H1 (cell line): ENCODE data around the gene SH3GL1. TPM values are rescaled to one million over a fixed set of nuclear protein-coding genes. Genes with fewer than 3 reads are reported as not detected.

Experiments
- CTCF ChIA-PET: fragments of 300-600 bp; sonication (Branson Sonifier 250); formaldehyde crosslinking; loops from one replicate; lab custom pipeline; 2021; ENCODE audit not compliant: partially characterized antibody; lab: Charles Lee
- POLR2A ChIA-PET: fragments of 300-600 bp; sonication (Branson Sonifier 250); formaldehyde crosslinking; loops from one replicate; lab custom pipeline; 2021; ENCODE audit warnings: inconsistent platforms; ENCODE audit not compliant: partially characterized antibody; lab: Charles Lee
- DNase-seq, 2 experiments: peaks; one replicate each; pipeline versions ENCODE4 v3.0.0 to v3.0.0-alpha.2; 2010 to 2022; ENCODE audit warnings: low spot score in 2 of 2, low read depth in 1 of 2, mixed read lengths in 1 of 2
- FAIRE-seq: peaks from 2 replicates; lab custom pipeline; 2011; peaks lifted over from hg19 to GRCh38; lab: Jason Lieb, UNC
- H2AFZ ChIP-seq: 2 replicates; pipeline ENCODE4 v1.8.1; 2012; ENCODE audit warnings: low read length, inconsistent platforms
- H2AK5ac ChIP-seq: 2 replicates; pipeline ENCODE4 v1.6.1; 2013; ENCODE audit warnings: low read depth, low read length
- H2BK120ac ChIP-seq: replicated peaks from 2 replicates; pipeline ENCODE3; 2013; ENCODE audit warnings: low read depth, low read length, inconsistent platforms
- H2BK12ac ChIP-seq: 2 replicates; pipeline ENCODE4 v1.6.1; 2013; ENCODE audit warnings: low read depth, low read length
- H2BK15ac ChIP-seq: 2 replicates; pipeline ENCODE4 v1.6.1; 2013; ENCODE audit warnings: low read length
- H2BK20ac ChIP-seq: 2 replicates; pipeline ENCODE4 v1.6.1; 2013; ENCODE audit warnings: low read length
- H2BK5ac ChIP-seq: 2 replicates; pipeline ENCODE4 v1.6.1; 2013; ENCODE audit warnings: low read depth, low read length
- H3K14ac ChIP-seq: 2 replicates; pipeline ENCODE4 v1.6.1; 2013; ENCODE audit warnings: inconsistent platforms; ENCODE audit not compliant: insufficient read length
- H3K18ac ChIP-seq: 2 replicates; pipeline ENCODE4 v1.6.1; 2013; ENCODE audit warnings: low read length; ENCODE audit errors: extremely low read depth
- H3K23ac ChIP-seq: 2 replicates; pipeline ENCODE4 v1.6.1; 2013; ENCODE audit warnings: inconsistent platforms; ENCODE audit not compliant: insufficient read length
- H3K23me2 ChIP-seq: 2 replicates; pipeline ENCODE4 v1.6.1; 2013; ENCODE audit warnings: low read depth, low read length
- H3K27ac ChIP-seq: 2 replicates; pipeline ENCODE4 v1.6.1; 2011; ENCODE audit warnings: low read depth, low read length, inconsistent platforms
- H3K27me3 ChIP-seq, 4 experiments: replicated peaks in 1 of 4; 1 replicate in 1 of 4; 2 replicates in 3 of 4; pipeline versions ENCODE4 v1.6.1 to v1.8.1; 2011 to 2013; ENCODE audit warnings: low read length in 3 of 4, mild to moderate bottlenecking in 3 of 4, inconsistent platforms in 2 of 4, mixed read lengths in 2 of 4, moderate library complexity in 1 of 4; ENCODE audit not compliant: control insufficient read depth in 3 of 4, insufficient read depth in 3 of 4; ENCODE audit errors: extremely low read depth in 1 of 4
- H3K36me3 ChIP-seq, 4 experiments: 2 replicates each; pipeline versions ENCODE4 v1.6.1 to v1.8.1; 2011 to 2013; ENCODE audit warnings: mild to moderate bottlenecking in 4 of 4, low read length in 3 of 4, moderate library complexity in 2 of 4, control low read depth in 1 of 4, inconsistent platforms in 1 of 4; ENCODE audit not compliant: insufficient read depth in 4 of 4, control insufficient read depth in 2 of 4
- H3K4ac ChIP-seq: replicated peaks from 2 replicates; pipeline ENCODE3; 2013; ENCODE audit warnings: low read length, low read depth, mixed read lengths, inconsistent platforms; ENCODE audit not compliant: insufficient read length
- H3K4me1 ChIP-seq, 4 experiments: replicated peaks in 1 of 4; 1 replicate in 1 of 4; 2 replicates in 3 of 4; pipeline versions ENCODE4 v1.6.1 to v1.8.1; 2011 to 2013; ENCODE audit warnings: low read length in 3 of 4, inconsistent platforms in 2 of 4, mixed read lengths in 1 of 4; ENCODE audit not compliant: insufficient read depth in 4 of 4, control insufficient read depth in 3 of 4
- H3K4me2 ChIP-seq, 2 experiments: 2 replicates each; pipeline versions ENCODE4 v1.6.1 to v1.8.1; 2011 to 2013; ENCODE audit warnings: low read depth in 2 of 2, low read length in 2 of 2, control low read depth in 1 of 2, inconsistent platforms in 1 of 2, mild to moderate bottlenecking in 1 of 2; ENCODE audit not compliant: insufficient read depth in 1 of 2
- H3K4me3 ChIP-seq, 4 experiments: fragments of 200-600, 300-600 bp in 1 of 4; sonication (generic), shearing (Covaris generic), sonication (Bioruptor Twin) in 1 of 4; 2 replicates each; pipeline versions ENCODE4 v1.5.1 to v1.8.1; 2011 to 2016; ENCODE audit warnings: low read length in 4 of 4, low read depth in 3 of 4, control low read depth in 2 of 4, inconsistent platforms in 2 of 4, mild to moderate bottlenecking in 2 of 4, mixed read lengths in 1 of 4, moderate library complexity in 1 of 4; ENCODE audit not compliant: insufficient read depth in 2 of 4; ENCODE audit errors: extremely low read depth in 1 of 4
- H3K56ac ChIP-seq: replicated peaks from 2 replicates; pipeline ENCODE3; 2013; ENCODE audit warnings: low read depth, mild to moderate bottlenecking, mixed read lengths, low read length, inconsistent platforms; ENCODE audit not compliant: insufficient read length
- H3K79me1 ChIP-seq: 2 replicates; pipeline ENCODE4 v1.6.1; 2013; ENCODE audit warnings: low read depth, low read length, control low read depth
- H3K79me2 ChIP-seq, 2 experiments: 2 replicates each; pipeline versions ENCODE4 v1.6.1 to v1.8.1; 2012 to 2013; ENCODE audit warnings: low read length in 2 of 2, mild to moderate bottlenecking in 2 of 2, inconsistent platforms in 1 of 2; ENCODE audit not compliant: insufficient read depth in 2 of 2, control insufficient read depth in 1 of 2
- H3K9ac ChIP-seq, 4 experiments: replicated peaks in 1 of 4; 1 replicate in 1 of 4; 2 replicates in 3 of 4; pipeline versions ENCODE4 v1.6.1 to v1.8.1; 2011 to 2013; ENCODE audit warnings: low read depth in 3 of 4, low read length in 3 of 4, control low read depth in 2 of 4, mild to moderate bottlenecking in 2 of 4, moderate library complexity in 2 of 4, inconsistent platforms in 1 of 4; ENCODE audit errors: extremely low read depth in 1 of 4
- H3K9me3 ChIP-seq, 2 experiments: 2 replicates each; pipeline versions ENCODE4 v1.6.1 to v1.8.1; 2012 to 2013; ENCODE audit warnings: mild to moderate bottlenecking in 2 of 2, moderate library complexity in 2 of 2, control low read depth in 1 of 2, inconsistent platforms in 1 of 2, low read depth in 1 of 2, low read length in 1 of 2, mixed read lengths in 1 of 2; ENCODE audit not compliant: insufficient read depth in 2 of 2
- H4K20me1 ChIP-seq, 2 experiments: replicated peaks in 1 of 2; 2 replicates each; pipeline versions ENCODE3 to v1.8.1; 2011 to 2013; ENCODE audit warnings: inconsistent platforms in 2 of 2, low read length in 2 of 2, mild to moderate bottlenecking in 1 of 2; ENCODE audit not compliant: insufficient read depth in 2 of 2, control insufficient read depth in 1 of 2
- H4K5ac ChIP-seq: 2 replicates; pipeline ENCODE4 v1.6.1; 2013; ENCODE audit warnings: low read length, low read depth, mixed read lengths, inconsistent platforms; ENCODE audit not compliant: insufficient read length
- H4K8ac ChIP-seq: 2 replicates; pipeline ENCODE4 v1.8.0; 2013; ENCODE audit warnings: mild to moderate bottlenecking, moderate library complexity, low read length, inconsistent platforms; ENCODE audit not compliant: insufficient read depth; ENCODE audit errors: extremely low read depth
- H4K91ac ChIP-seq: replicated peaks from 2 replicates; pipeline ENCODE3; 2013; ENCODE audit warnings: low read length, mixed read lengths, inconsistent platforms; ENCODE audit not compliant: insufficient read length
- BACH1 ChIP-seq: IDR thresholded peaks from 2 replicates; pipeline ENCODE4 v1.6.1; 2012; ENCODE audit warnings: low read length, improper control_type of control experiment
- EZH2 ChIP-seq: fragments of 200-600 bp; sonication (generic); IDR thresholded peaks from 2 replicates; pipeline ENCODE4 v1.7.1; 2012; ENCODE audit warnings: low read depth, mild to moderate bottlenecking, moderate library complexity, low read length, inconsistent platforms; ENCODE audit not compliant: severe bottlenecking
- HDAC2 ChIP-seq, 2 experiments: fragments of 300-600 bp in 1 of 2; sonication (generic) in 1 of 2; IDR thresholded peaks; 2 replicates each; pipeline ENCODE4 v1.6.1; 2011 to 2012; ENCODE audit warnings: low read depth in 2 of 2, low read length in 2 of 2, mild to moderate bottlenecking in 2 of 2, moderate library complexity in 2 of 2, borderline replicate concordance in 1 of 2, inconsistent platforms in 1 of 2
- JUND ChIP-seq: IDR thresholded peaks from 2 replicates; pipeline ENCODE4 v1.6.1; 2011; ENCODE audit warnings: mild to moderate bottlenecking, improper control_type of control experiment, low read length
- RAD21 ChIP-seq, 2 experiments: IDR thresholded peaks in 1 of 2; conservative IDR thresholded peaks in 1 of 2; 2 replicates each; pipeline ENCODE4 v1.6.1; 2011; ENCODE audit warnings: low read depth in 2 of 2, low read length in 2 of 2, improper control_type of control experiment in 1 of 2, inconsistent platforms in 1 of 2, mild to moderate bottlenecking in 1 of 2, moderate library complexity in 1 of 2
- TAF1 ChIP-seq: IDR thresholded peaks from 2 replicates; pipeline ENCODE4 v1.6.1; 2011; ENCODE audit warnings: mild to moderate bottlenecking, low read depth, low read length
- WGBS, 2 experiments: shearing (Covaris generic) in 1 of 2; methylation state at CpG; one replicate each; pipeline versions ENCODE4 v1.1.6 to v1.1.7; 2013 to 2015; ENCODE audit warnings: low lambda C conversion rate in 2 of 2, mixed read lengths in 2 of 2, inconsistent platforms in 1 of 2, low coverage in 1 of 2, missing lambda C conversion rate in 1 of 2; ENCODE audit not compliant: insufficient replicate concordance in 2 of 2, insufficient coverage in 1 of 2, insufficient read length in 1 of 2; ENCODE audit errors: extremely low coverage in 1 of 2, missing lambda C conversion rate in 1 of 2; 5-methylcytosine and 5-hydroxymethylcytosine counted together
- polyA plus RNA-seq, 7 experiments: library from polyadenylated mRNA; depleted of rRNA in 3 of 7; stranded (reverse) in 5 of 7; unstranded in 2 of 7; fragments of >200 nt in 5 of 7; fragments of 200-250 nt in 2 of 7; gene quantifications; 1 replicate in 5 of 7; 2 replicates in 1 of 7; 4 replicates in 1 of 7; pipeline versions ENCODE4 v1.2.1 to v1.2.3, GENCODE V29; 2011 to 2013; ENCODE audit warnings: missing spikeins in 2 of 7, mixed read lengths in 2 of 7
- total RNA-seq: library from RNA; stranded (reverse); fragmentation: NEBNext Ultra II Directional; extraction: Animal tissue kit (Norgen Biotek cat#: 25700); gene quantifications from 2 replicates; pipeline ENCODE4 v1.2.1, GENCODE V29; 2021
- TF ChIP-seq, protein P1 (sequence below): IDR thresholded peaks from 2 replicates; pipeline ENCODE4 v1.6.1; 2012; ENCODE audit warnings: low read length, inconsistent platforms

The SH3GL1 gene
- total and polyA plus RNA-seq, 2 of the 8 experiments (the other 6 are each of a cell fraction or from before 2014, with no cell fraction given): 81.5 to 102 TPM

- no peak overlapping the region for H2BK5ac ChIP-seq
- H3K4me1 ChIP-seq: peaks cover 0 to 2% (median 0%) of the 10 kb centered on the region in 4 experiments; a peak in 4 of 7 replicates
- ChIA-PET POLR2A (interaction anchor here (0.6 to 58.1 kb wide), 8 partner anchors 11 to 96 kb away, joined by 3 to 1590 read pairs (median 3); partner anchors contain the start of genes CHAF1A, HDGFL2, SH3GL1 and UBXN6), CTCF (interaction anchor here (0.7 to 6.9 kb wide), 10 partner anchors 10 to 185 kb away, joined by 3 to 34 read pairs (median 3); partner anchors contain the start of gene CHAF1A)
- H2BK15ac ChIP-seq: no peak overlapping the region
- no peak overlapping the region; the same call in 1 of the 2 replicates for H4K8ac ChIP-seq
- H3K23ac ChIP-seq: no peak overlapping the region
- H2BK20ac ChIP-seq: no peak overlapping the region
- H2BK120ac ChIP-seq: no peak overlapping the region
- H3K18ac ChIP-seq: no peak overlapping the region
- TF ChIP-seq TAF1: no peak
- TF ChIP-seq EZH2: no peak
- no peak for TF ChIP-seq HDAC2 (IDR thresholded peaks at IDR 0.05; ENCODE audit: borderline replicate concordance in 1 of 2, low read depth in 2 of 2, low read length in 2 of 2)
- TF ChIP-seq RAD21 (IDR thresholded peaks at IDR 0.05 in 1 of 2, conservative IDR thresholded peaks at IDR 0.05 in 1 of 2; ENCODE audit: low read depth in 2 of 2, low read length in 2 of 2): no peak
- TF ChIP-seq, protein P1, sequence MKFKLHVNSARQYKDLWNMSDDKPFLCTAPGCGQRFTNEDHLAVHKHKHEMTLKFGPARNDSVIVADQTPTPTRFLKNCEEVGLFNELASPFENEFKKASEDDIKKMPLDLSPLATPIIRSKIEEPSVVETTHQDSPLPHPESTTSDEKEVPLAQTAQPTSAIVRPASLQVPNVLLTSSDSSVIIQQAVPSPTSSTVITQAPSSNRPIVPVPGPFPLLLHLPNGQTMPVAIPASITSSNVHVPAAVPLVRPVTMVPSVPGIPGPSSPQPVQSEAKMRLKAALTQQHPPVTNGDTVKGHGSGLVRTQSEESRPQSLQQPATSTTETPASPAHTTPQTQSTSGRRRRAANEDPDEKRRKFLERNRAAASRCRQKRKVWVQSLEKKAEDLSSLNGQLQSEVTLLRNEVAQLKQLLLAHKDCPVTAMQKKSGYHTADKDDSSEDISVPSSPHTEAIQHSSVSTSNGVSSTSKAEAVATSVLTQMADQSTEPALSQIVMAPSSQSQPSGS: no peak
- no peak for TF ChIP-seq BACH1
- no peak for TF ChIP-seq JUND
- no peaks in the 10 kb centered on the region for H3K9me3 ChIP-seq
- no peaks in the 10 kb centered on the region for H3K79me1 ChIP-seq
- no peak overlapping the region for H3K4me3 ChIP-seq
- H4K91ac ChIP-seq: no peak overlapping the region
- no peaks in the 10 kb centered on the region for H3K23me2 ChIP-seq
- no peaks in the 10 kb centered on the region for H3K79me2 ChIP-seq
- H4K20me1 ChIP-seq: peaks cover 10 to 21% of the 10 kb centered on the region in 2 experiments
- H3K36me3 ChIP-seq: peaks cover 10 to 26% (median 21%) of the 10 kb centered on the region in 4 experiments; a peak in 7 of 8 replicates
- 88% methylated on average over 28 of the region's 30 CpGs; no CpG with 5 or more reads in 1 of the 2 experiments for WGBS, 2 experiments
- H3K56ac ChIP-seq: no peak overlapping the region
- no peak overlapping the region for H3K4ac ChIP-seq
- H2BK12ac ChIP-seq: no peak overlapping the region
- H3K9ac ChIP-seq: no peak overlapping the region
- no peak overlapping the region for H4K5ac ChIP-seq
- no peak overlapping the region for H3K14ac ChIP-seq
- H2AFZ ChIP-seq: no peak overlapping the region
- H3K27ac ChIP-seq: no peak overlapping the region; the same call in 1 of the 2 replicates
- no peak overlapping the region for H3K4me2 ChIP-seq
- H3K27me3 ChIP-seq: no peaks in the 10 kb centered on the region
- DNase-seq (no peak), FAIRE-seq (no peak)
- H2AK5ac ChIP-seq: no peak overlapping the region
Measured at GRCh38 chr19:4448147-4448985, 48.0 kb upstream of the SH3GL1 start.
